Cardiac septum (tissue), 1 donor: ENCODE data around the gene NLK. TPM values are rescaled to one million over a fixed set of nuclear protein-coding genes. Genes with fewer than 3 reads are reported as not detected.

Source experiments
- DNase-seq: peaks from one replicate; pipeline ENCODE4 v3.0.0-alpha.2; 2020; ENCODE audit warnings: low spot score
- intact Hi-C: fragments of 100-400 bp; cut with DNase I; formaldehyde crosslinking; loops from one replicate; pipeline ENCODE4 v1.14.0; 2022
- total RNA-seq: library from RNA; stranded (reverse); fragmentation: NEBNext Ultra II Directional; extraction: Animal tissue kit (Norgen Biotek cat#: 25700); gene quantifications from one replicate; pipeline ENCODE4 v1.2.1, GENCODE V29; 2021
- donor health status: DM: no; HTN: no; CAD: no.

The NLK gene
- total RNA-seq, 1 donor from 2014 or later = 21.4 TPM

DNA sequence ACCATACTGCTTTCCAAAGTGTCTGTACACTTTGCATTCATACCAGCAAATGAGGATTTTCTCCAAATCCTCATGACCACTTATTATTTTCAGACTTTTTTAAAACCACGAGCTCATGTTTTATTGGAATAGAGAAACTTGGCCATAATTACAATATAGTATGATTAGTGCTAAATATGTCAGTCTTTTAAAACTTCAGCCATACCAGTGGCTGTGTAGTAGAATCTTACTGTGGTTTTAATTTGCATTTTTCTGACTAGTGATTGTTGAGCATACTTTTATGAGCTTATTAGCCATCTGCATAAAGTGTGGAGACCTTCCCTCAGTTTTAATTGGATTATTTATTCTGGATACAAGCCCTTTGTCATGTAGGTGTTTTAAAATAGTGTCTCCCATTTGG is 57.8 kb downstream of the NLK start:
- DNase-seq = no peak
- intact Hi-C loops = no loop called here

DNA sequence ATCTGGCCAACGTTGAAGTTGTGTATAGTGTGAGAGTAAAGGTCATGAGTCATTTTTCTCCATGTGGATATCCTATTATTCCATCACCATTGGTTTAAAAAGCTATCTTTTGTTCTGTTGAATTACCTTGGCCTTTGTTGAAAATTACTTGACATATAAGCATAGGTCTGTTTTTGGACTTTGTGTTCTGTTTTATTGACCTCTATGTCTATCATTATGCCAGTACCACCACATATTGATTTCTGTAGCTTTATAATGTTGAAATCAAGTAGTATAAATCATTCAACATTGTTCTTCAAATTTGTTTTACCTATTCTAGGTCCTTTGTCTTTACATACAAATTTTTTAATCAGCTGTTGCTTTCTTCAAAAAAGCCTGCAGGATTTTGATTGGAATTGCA is 58.5 kb downstream of the NLK start:
- DNase-seq = no peak
- intact Hi-C loops = no loop called here

DNA sequence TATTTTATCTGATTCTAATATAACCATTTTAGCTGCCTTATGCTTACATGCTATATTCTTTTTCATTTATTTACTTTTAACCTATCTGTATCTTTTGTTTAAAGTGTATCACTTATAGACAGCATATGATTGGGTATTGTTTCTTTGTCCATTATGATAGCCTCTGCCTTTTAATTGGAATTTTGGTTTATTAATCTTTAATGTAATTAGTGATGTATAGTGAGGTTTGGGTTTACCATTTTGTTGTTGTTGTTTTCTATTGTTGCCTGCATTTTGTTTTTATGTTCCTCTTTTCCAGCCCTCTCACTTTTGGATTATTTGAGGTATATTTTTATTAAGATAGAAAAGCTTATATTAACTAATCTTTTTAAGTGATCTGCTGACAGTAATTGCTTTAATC is 59.4 kb downstream of the NLK start:
- DNase-seq = no peak
- intact Hi-C loops = no loop called here

DNA sequence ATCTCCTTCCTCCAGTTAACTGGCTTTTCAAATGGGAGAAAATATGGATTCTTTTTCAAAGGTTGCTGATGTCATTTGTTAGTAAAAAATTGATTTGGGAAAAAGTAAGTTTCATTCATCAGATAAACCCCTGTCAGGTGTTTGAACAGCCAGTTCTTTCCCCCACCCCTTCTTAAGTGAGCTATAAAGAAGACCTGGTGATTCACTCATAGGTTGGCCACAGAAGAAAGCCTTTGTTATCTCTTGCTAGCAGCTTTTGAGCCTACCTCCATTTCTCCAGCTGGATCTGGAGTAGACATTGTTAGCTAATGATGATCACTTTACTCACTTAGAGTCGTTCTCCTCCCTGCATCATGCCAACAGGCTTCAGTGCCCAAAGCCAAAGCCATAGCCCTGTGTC is 63.0 kb downstream of the NLK start:
- intact Hi-C loops = no loop called here
- DNase-seq = no peak

DNA sequence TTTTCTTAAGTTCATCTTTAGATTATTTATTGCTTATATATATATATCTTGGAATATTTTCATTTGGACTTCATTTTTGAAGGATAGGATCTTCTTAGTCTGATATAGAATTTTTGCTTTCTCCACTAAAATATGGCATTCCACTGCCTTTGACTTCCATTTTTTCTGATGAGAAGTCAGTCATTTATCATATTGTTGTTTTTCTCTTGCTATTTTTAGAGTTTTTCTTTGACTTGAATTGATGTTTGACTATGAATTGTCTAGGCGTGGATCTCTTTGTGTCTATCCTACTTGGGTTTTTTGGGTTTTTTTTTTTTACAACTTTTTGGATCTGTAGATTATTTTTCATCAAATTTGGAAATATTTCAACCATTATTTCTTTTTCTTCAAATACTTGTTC is 67.7 kb downstream of the NLK start:
- no peak for DNase-seq
- intact Hi-C loops = loop anchor here (10.0 kb wide), 1 partner anchor 215 kb away; the partner anchor contains the start of gene LYRM9

DNA sequence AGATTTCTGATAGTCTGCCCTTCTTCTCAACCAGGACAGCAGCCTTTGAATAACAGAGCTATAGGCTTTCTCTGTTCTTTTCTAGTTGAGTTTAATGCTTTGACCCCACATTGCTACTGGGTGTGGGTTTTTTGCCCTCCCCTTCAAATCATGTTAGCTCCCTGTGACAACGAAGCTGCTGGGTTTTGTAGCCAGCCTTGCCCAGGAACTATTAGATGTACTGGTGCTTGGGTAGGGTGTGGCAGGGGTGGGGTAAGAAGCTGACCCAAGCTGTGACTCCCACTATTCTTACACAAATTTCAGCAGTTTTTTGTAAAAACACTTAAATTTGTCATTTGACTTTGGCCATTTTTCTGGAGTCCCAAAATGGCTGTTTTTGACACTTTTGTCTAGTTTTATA is 69.7 kb downstream of the NLK start:
- DNase-seq = no peak
- intact Hi-C loops = loop anchor here (10.0 kb wide), 1 partner anchor 217 kb away; the partner anchor contains the start of gene LYRM9

DNA sequence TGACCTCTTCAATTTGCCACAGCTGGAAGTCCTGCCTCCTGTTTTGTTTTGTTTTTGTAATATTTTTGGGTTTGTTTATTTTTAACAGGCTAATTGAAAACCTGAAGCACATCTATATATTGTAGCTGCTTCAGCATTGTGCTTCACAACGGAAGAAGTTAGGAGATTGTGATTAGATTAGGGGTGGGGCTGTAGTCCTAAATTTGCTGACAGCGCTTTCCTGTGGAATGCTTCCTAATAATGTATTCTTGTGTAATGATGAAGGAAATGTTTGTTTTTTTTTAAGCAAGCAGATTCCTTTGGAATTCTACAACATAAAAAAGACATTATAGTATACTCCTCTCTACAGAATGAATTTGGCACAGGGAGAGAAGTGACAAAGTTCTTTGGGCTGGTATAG is 70.1 kb downstream of the NLK start:
- DNase-seq = no peak
- intact Hi-C loops = loop anchor here (10.0 kb wide), 1 partner anchor 218 kb away; the partner anchor contains the start of gene LYRM9

DNA sequence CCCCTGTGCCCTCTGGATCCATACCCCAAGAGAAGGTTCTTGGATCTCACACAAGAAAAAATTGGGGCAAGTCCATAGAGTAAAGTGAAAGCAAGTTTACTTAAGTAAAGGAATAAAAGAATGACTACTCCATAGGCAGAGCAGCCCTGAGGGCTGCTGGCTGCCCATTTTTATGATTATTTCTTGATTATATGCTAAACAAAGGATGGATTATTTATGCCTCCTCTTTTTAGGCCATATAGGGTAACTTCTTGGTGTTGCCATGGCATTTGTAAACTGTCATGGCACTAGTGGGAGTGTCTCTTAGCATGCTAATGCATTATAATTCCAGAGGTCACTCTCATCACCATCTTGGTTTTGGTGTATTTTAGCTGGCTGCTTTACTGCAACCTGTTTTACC is 70.8 kb downstream of the NLK start:
- no peak for DNase-seq
- intact Hi-C loops = loop anchor here (10.0 kb wide), 1 partner anchor 218 kb away; the partner anchor contains the start of gene LYRM9

DNA sequence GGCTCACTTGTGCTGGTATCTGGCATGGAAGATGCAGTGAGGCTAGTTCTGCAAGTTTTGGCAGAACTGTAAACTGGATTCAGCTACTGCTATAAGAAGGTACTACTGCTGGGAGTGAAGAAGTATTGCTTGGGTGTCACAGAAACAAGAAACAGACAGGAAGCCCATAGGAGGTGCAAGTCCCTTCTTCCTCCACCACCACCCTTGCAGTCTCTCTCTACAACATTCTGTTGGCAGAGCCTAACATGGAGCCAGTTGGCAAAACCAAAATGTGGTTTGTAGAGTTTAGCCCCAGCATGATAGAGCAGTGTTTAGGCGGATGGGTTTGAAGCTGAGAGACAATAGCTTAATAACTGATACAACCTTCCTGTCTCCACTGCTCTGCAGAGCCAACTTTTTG is 72.6 kb downstream of the NLK start:
- intact Hi-C loops = loop anchor here (10.0 kb wide), 1 partner anchor 220 kb away; the partner anchor contains the start of gene LYRM9
- no peak for DNase-seq

DNA sequence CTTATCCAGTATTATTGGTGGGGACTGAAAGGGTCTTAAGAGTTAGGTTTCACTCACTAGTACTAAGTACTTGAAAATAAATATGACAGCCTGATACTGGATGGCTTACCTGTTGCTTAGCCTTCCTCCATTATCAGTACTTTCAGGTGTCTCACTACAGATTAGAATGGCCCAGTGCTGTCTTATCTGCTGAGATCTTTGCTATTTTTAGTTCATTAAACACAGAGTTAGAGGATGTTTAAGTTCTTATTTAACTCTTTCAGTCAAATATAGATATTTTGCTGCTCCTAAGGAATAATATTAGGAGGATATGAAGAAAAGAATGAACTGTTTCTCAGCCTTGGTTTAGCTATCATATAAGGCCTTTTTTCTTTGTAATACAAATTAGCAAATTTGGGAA is 74.8 kb downstream of the NLK start:
- intact Hi-C loops = loop anchor here (10.0 kb wide), 1 partner anchor 223 kb away; the partner anchor contains the start of gene LYRM9

DNA sequence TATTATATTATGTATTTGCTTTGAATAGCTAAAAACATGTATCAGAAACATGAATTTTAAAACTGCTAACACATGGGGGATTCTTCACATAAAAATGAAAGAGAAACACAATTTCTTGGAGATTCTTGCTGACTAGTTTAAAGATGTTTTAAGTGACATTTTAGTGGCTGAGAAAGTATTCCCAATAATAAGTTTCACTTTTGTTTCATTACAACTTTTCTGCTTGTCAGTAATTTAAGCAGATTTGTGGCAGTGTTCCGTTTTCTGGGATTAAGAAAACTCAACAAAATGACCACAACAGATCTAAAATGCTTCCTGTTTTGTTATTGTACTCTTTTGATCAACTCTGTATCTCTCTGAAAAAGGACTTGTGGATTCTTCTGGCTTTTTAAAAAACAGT is 75.9 kb downstream of the NLK start:
- DNase-seq = no peak
- intact Hi-C loops = loop anchor here (10.0 kb wide), 1 partner anchor 224 kb away; the partner anchor contains the start of gene LYRM9

More for the DNA sequence above, 74.8 kb downstream of the NLK start:
- no peak for DNase-seq

DNA sequence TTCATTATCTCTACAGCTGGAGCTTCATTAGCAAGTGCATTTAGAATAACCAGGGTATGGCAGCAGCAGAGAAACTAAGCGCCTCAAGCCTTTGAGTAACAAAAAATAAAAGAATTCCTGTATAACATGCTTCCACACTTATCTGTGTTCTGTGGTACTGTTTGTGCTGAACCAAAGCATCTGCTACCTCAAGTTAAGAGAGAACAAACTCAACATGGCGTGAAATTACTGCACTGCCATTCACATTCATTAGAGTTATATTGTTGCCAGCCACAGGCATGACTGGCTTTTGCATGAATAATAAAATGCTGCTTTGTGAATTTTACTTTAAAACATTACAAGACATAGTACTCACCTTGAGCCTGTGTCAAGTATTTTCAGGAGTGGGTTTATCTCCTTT is 76.6 kb downstream of the NLK start:
- no peak for DNase-seq
- intact Hi-C loops = loop anchor here (10.0 kb wide), 1 partner anchor 224 kb away; the partner anchor contains the start of gene LYRM9

DNA sequence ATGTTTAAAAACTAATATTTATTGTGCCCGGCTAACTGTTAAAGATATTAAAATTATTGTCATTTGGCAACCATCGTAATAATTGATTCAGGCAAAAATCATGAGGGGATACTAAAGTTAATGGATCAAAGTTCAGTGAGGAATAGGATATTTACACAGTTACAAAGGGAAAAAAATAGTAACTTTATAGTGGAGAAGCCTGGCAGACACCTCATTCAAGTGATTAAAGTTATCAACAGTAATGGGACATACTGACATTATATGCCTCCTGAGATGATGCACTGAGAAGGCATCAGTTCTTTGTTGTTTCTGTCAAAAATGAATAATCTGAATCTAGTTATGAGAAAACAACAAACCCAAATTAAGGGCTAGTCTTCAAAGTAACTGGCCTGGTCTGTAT is 77.1 kb downstream of the NLK start:
- no peak for DNase-seq
- intact Hi-C loops = loop anchor here (10.0 kb wide), 1 partner anchor 225 kb away; the partner anchor contains the start of gene LYRM9

DNA sequence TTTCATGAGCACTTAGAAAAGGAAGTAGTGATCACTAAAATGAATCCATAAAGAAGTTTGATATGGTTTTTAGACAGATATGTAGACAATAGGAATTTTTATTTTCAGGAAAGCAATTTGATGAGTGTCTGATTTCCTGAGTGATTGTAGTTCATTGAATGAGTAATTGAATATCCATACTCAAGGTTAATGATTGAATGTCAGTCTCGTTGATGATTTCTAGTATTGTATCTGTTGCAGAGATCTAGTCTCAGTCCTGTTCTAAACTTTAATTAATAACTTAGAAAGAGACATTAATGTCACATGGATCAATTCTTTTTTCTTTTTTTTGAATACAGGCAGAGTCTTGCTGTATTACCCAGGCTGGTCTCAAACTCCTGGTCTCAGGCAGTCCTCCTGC is 78.3 kb downstream of the NLK start:
- intact Hi-C loops = loop anchor here (10.0 kb wide), 1 partner anchor 86 kb away; no protein-coding TSS in a partner anchor
- DNase-seq = no peak

DNA sequence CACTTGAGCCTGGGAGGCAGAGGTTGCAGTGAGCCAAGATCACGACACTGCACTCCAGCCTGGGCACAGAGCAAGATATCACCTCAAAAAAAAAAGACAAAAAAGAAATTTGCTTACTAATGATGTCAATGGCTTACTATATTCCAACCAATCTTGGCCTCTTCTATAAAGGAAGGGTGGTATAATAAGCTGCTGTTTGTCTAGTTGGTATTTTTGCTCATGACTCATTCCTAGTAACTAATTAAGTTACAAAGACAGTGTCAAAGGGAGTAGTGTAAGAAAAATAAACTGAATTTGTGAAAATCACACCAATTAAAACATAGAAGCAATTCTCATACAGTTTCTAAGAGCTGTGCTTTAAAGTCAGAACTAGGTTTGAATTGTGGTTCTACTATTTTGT is 82.5 kb downstream of the NLK start:
- intact Hi-C loops = loop anchor here (10.0 kb wide), 1 partner anchor 90 kb away; no protein-coding TSS in a partner anchor
- no peak for DNase-seq

DNA sequence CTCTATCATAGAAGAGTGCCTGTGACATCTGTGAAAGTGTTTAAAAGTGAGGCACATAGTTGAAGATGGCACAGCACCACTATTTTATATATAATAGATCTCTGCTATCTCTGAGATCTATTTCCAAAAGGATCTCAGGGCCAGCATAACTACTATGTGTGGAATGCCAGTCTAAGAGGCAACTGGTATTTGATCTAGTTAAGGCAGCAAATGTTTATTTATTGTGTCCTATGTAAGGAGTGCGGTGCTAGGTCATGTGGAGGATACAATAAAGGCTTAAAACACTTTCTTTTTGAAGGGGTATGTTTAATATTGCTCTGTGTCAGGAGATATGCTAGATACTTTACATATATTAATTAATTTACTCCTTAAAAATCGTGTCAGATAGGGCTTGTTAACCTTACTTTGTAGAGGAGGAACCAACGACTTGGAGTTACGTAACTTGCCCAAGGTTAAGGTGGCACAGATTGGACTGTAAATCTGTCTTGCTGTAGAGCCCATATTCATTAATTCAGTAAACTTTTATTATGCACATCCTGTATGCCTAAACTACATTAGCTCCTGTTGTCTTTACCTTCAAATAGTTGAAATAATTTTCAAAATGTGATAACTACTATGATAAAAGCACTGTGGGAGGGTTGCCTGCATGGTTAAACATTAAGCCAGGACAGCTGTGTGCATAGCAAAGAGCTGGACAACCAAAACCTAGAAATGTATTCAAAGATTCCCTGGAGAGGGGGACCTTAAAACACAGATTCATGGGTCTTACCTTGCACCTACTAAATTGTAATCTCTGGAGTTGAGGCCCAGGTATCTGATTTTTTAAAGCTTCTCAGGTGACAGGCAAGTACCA is 83.3 kb downstream of the NLK start:
- intact Hi-C loops = loop anchor here (10.0 kb wide), 1 partner anchor 91 kb away; no protein-coding TSS in a partner anchor
- no peak for DNase-seq

DNA sequence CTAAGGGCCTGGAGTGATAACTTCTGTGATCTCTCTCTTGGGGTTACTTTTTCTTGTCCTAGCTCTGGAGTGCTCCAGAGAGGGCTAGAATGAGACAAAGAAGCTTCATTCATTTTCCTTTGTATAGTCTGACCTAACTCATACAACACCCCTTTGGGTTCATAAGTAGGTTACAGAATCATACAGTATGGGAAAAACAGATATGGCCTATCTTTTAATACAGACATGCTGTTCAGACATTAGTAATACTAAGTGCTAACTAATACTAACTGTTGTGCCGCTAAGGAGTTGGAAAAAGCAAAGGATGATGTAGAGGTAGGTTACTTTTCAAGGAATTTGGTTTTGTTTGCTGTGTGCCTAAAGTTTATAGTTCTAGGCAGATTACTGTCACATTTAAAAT is 84.7 kb downstream of the NLK start:
- no peak for DNase-seq
- intact Hi-C loops = loop anchor here (10.0 kb wide), 1 partner anchor 92 kb away; no protein-coding TSS in a partner anchor

DNA sequence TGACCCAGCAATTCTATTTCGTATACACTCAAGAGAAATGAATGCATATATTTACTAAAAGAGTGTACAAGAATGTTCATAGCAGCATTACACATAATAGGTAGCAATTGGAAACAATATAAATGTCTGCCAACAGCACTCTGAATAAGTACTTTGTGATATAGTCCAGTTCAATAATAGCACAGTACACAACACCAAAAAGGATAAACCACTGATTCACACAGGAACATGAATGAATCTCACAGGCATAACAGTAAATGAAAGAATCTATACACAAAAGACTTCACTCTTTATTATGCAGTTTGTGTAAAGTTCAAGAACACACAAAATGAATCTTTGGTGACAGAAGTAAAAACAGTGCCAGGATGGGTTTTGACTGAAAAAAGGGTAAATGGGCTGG is 86.3 kb downstream of the NLK start:
- intact Hi-C loops = loop anchor here (10.0 kb wide), 1 partner anchor 94 kb away; no protein-coding TSS in a partner anchor
- no peak for DNase-seq

DNA sequence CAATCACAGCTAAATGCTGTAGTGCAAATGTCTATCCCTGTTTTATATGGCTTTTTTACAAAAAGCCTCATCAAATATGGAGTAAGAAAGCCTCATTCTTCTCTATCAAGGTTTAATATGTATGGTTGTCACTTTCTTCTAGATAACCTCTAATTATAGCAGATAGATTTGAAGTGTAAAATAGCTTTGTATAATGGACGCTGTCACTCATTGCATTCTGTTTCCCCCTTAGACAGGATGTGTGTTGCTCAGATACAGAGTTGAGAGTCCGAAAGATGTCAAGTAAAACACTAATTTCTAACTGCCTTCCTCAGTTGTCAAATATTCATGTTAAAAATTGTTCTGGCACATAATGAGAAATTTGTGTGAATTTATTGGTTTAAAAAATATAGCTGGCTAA is 88.0 kb downstream of the NLK start:
- intact Hi-C loops = no loop called here
- no peak for DNase-seq

DNA sequence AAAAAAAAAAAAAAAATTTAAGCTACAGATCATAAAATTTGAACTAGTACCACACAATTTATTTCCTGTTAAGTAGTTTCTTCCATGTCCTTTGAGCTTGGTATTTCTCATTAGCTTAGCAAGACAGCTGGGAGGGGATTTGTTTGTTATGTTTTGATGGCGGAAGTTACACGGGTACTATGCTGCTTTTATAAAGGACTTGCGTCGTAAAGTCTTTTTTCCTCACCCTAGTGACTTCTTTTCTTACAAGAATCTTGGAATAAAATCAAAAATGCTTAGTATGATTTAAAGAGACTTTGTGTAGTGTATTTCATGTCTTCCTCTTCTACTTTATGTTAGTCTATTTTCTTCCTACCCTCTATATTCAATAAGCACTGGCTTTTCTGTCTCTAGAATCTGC is 89.1 kb downstream of the NLK start:
- intact Hi-C loops = no loop called here
- no peak for DNase-seq

DNA sequence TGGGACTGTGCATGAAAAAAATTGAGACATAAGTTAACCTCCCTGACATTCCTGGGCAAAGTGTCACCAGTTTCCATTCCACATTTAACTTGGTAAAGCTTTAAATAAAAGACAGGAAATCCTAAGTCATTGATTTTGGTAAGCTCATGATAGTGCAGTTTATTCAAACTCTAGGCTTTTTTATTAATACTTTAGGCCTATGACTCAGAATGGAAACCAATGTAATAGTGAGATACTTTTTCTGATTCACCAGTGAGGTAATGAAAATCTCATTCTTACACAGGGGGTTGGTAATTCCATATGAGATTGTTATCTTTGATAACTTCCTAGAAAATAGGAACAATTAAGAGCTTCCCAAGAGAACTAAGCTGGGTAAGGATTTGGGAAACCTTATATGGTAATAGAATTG is 91.1 kb downstream of the NLK start:
- no peak for DNase-seq
- intact Hi-C loops = no loop called here
